WI38 (cell line): ENCODE results near the gene OXSR1.
A peak's percentile ranks its signal among the peaks of the same experiment; 100 is the strongest.

Experiments used
- H3K4me3 ChIP-seq: 2 replicates; pipeline ENCODE4 v1.5.1; 2011; ENCODE audit warnings: low read depth, mild to moderate bottlenecking, control low read depth, low read length
- TF ChIP-seq, protein P1 (sequence below): IDR thresholded peaks from 2 replicates; pipeline ENCODE4 v1.5.1; 2012; ENCODE audit warnings: low read depth, mild to moderate bottlenecking, control low read depth, low read length

Gene OXSR1

DNA sequence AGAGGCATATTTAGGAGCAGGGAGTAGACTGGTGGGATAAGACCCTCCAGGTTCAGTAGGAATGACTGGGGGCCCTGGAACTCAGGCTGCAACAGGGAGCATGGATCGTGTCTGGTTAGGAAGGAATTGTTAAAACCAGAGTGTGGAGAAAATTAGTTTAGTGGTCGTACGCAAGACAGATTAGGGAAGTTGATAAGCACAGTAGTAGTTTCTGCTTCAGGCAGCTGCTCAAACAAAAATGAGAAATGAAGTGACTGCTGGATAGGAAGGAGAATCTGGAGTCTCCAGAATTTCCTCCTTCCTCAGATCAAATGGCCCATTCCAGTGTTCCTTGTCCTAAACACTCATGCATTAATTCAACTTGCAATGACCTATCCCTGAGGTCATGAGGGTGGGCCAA, 15.6 kb upstream of the OXSR1 start:
- TF ChIP-seq, protein P1, sequence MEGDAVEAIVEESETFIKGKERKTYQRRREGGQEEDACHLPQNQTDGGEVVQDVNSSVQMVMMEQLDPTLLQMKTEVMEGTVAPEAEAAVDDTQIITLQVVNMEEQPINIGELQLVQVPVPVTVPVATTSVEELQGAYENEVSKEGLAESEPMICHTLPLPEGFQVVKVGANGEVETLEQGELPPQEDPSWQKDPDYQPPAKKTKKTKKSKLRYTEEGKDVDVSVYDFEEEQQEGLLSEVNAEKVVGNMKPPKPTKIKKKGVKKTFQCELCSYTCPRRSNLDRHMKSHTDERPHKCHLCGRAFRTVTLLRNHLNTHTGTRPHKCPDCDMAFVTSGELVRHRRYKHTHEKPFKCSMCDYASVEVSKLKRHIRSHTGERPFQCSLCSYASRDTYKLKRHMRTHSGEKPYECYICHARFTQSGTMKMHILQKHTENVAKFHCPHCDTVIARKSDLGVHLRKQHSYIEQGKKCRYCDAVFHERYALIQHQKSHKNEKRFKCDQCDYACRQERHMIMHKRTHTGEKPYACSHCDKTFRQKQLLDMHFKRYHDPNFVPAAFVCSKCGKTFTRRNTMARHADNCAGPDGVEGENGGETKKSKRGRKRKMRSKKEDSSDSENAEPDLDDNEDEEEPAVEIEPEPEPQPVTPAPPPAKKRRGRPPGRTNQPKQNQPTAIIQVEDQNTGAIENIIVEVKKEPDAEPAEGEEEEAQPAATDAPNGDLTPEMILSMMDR, result no peak
- H3K4me3 ChIP-seq, result no peak overlapping the region

DNA sequence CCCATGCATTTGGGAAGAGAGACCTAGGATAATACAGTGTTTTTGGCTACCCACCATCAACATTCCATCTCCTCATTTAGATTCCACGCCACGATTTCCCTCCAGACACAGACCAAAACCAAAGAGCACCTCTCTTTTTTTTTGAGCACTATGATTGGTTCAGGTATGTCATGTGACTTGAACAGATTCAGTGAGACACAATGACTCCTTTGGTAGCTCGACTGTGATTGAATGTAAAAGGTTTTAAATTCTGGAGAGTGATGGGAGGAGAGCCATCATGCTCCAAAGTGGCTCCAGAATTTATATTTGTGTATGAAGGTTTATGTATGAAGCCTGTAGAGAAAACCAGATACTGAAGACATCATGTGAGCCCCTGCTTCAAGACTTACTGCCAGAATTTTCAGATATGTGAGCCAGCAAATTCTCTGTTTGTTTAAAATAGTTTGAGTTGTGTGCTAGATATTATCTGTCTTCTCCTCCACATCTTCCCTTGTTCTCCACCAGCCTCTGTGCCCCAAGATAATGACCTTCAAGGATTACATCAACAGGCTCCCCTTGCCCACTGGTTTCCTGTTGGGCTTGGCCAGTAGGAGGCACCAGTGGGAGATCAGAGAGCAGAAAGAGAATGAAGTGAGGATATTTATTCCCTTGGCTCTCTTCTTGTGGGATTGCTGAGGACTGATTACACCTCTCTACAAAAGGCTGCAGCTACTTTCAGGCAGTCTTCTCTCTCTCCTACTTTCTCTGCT, 14.4 kb upstream of the OXSR1 start:
- no peak overlapping the region for H3K4me3 ChIP-seq
- TF ChIP-seq, protein P1, result 0 out of 2 replicates have a peak, but pooled peaks have one; percentile 8

- TF ChIP-seq, protein P1, result no peak
- H3K4me3 ChIP-seq, result no peak overlapping the region
These were observed 13.6 kb upstream of the OXSR1 start for GRCh38 chr3:38151667-38152265.

DNA sequence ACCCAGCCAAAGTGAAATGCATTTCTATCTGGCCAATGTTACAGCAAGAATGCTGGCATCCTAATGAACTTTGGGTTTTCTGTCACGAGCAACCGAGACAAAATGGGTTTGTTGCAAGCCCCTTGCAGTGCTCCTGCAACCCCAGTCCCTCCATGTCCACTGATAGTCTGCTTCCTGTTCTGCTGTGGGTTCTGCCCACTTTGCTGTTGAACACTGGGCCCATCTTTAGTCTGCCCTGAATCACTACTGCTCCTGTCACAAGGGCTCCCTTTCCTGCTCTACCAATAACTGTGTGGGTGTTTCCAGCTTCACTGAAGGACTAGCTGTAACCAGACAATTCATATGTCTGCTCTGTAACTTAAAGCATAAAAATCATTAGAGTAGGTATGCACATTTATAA, 12.7 kb upstream of the OXSR1 start:
- TF ChIP-seq, protein P1, result no peak
- H3K4me3 ChIP-seq, result no peak overlapping the region

- TF ChIP-seq, protein P1, result no peak
- H3K4me3 ChIP-seq, result no peak overlapping the region
These were observed 12.1 kb upstream of the OXSR1 start for GRCh38 chr3:38153221-38153620.

DNA sequence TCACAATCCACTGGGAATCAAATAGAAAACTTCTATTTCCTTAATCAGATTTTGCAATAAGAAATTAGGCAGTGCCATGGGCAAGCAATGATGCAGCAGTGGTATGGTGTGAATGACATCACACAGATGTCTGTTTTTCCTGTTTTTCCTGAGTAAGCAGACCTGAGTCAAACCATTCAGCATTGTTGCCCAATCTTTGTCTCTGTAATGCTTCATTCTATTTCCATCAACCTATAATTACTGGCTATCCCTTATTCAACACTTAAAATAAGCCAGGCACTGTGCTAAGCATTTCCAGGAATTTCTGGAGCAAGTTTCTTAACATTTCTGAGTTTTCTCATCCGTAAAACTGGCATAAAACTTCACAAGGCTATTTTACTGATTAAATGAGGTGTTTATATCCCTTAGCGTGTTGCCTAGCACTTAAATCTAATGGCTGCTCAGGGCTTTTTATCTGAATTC, 11.3 kb upstream of the OXSR1 start:
- TF ChIP-seq, protein P1, result no peak
- H3K4me3 ChIP-seq, result no peak overlapping the region

- TF ChIP-seq, protein P1, result no peak
- no peak overlapping the region for H3K4me3 ChIP-seq
These were observed 10.6 kb upstream of the OXSR1 start for GRCh38 chr3:38154625-38155255.
